ENCODE results near the gene ANKRD27. TPM values are rescaled to one million over a fixed set of nuclear protein-coding genes. Genes with fewer than 3 reads are reported as not detected.
"Not testable (repeated sequence)": the region's sequence is repeated elsewhere in the genome, so short reads cannot be mapped to it uniquely, and the experiment has no call there.

ANKRD27 gene
- total RNA-seq, 6 experiments from 2014 or later, result 26.7 to 31.3 (median 28.5) TPM

- Mint-ChIP-seq H3K4me1 (ENCODE audit: low read depth) (peaks cover 41% of the 10 kb centered on the region), H3K36me3 (ENCODE audit: low read depth) (peaks cover 66% of the 10 kb centered on the region), H3K9me3 (peaks cover 25% of the 10 kb centered on the region)
- H3K27ac Mint-ChIP-seq; H3K4me3 Mint-ChIP-seq; H3K27me3 Mint-ChIP-seq (ENCODE audit: insufficient read depth); DNase-seq: not testable (repeated sequence)
Observed at GRCh38 chr19:32695506-32695905, 20.5 kb upstream of the ANKRD27 start.

GRCh38 chr19:32694851-32695250 is 19.9 kb upstream of the ANKRD27 start:
- peaks cover 19% of the 10 kb centered on the region for H3K9me3 Mint-ChIP-seq
- not testable (repeated sequence) for H3K27ac Mint-ChIP-seq; H3K27me3 Mint-ChIP-seq (ENCODE audit: insufficient read depth); DNase-seq
- H3K4me1 Mint-ChIP-seq (ENCODE audit: low read depth), result peaks cover 41% of the 10 kb centered on the region
- H3K4me3 Mint-ChIP-seq, result peak overlapping the region; percentile 86; the same call in 1 of the 2 replicates
- peaks cover 59% of the 10 kb centered on the region for H3K36me3 Mint-ChIP-seq (ENCODE audit: low read depth)

GRCh38 chr19:32694316-32694715 is 19.3 kb upstream of the ANKRD27 start:
- H3K4me3 Mint-ChIP-seq, result peak overlapping the region; percentile 86
- H3K9me3 Mint-ChIP-seq, result peaks cover 17% of the 10 kb centered on the region
- not testable (repeated sequence) for H3K27ac Mint-ChIP-seq; H3K27me3 Mint-ChIP-seq (ENCODE audit: insufficient read depth); DNase-seq
- peaks cover 54% of the 10 kb centered on the region for H3K36me3 Mint-ChIP-seq (ENCODE audit: low read depth)
- peaks cover 41% of the 10 kb centered on the region for H3K4me1 Mint-ChIP-seq (ENCODE audit: low read depth)

- peaks cover 41% of the 10 kb centered on the region for H3K4me1 Mint-ChIP-seq (ENCODE audit: low read depth)
Observed at GRCh38 chr19:32693151-32694108, 18.4 kb upstream of the ANKRD27 start.

GRCh38 chr19:32692727-32693061 is 17.7 kb upstream of the ANKRD27 start:
- peaks cover 12% of the 10 kb centered on the region; the same call in 1 of the 2 replicates for H3K9me3 Mint-ChIP-seq
- peaks cover 41% of the 10 kb centered on the region for H3K4me1 Mint-ChIP-seq (ENCODE audit: low read depth)
- peak overlapping the region; percentile 86 for H3K4me3 Mint-ChIP-seq
- no peak for DNase-seq
- no peak for TF ChIP-seq CTCF (IDR thresholded peaks at IDR 0.05)
- H3K27ac Mint-ChIP-seq, result peak overlapping the region; percentile 79
- H3K27me3 Mint-ChIP-seq (ENCODE audit: insufficient read depth), result no peaks in the 10 kb centered on the region; the same call in 1 of the 2 replicates
- H3K36me3 Mint-ChIP-seq (ENCODE audit: low read depth), result peaks cover 37% of the 10 kb centered on the region

More at GRCh38 chr19:32693151-32694108, 18.4 kb upstream of the ANKRD27 start:
- H3K27me3 Mint-ChIP-seq (ENCODE audit: insufficient read depth); DNase-seq: not testable (repeated sequence)
- Mint-ChIP-seq H3K9me3 (peaks cover 12% of the 10 kb centered on the region; the same call in 1 of the 2 replicates), H3K36me3 (ENCODE audit: low read depth) (peaks cover 45% of the 10 kb centered on the region), H3K4me3 (peak overlapping the region; percentile 86), H3K27ac (peak overlapping the region; percentile 79)

- H3K4me1 Mint-ChIP-seq (ENCODE audit: low read depth), result peaks cover 41% of the 10 kb centered on the region
- peaks cover 12% of the 10 kb centered on the region; the same call in 1 of the 2 replicates for H3K9me3 Mint-ChIP-seq
- peak; percentile 61 for DNase-seq
- peak overlapping the region; percentile 93 for H3K27ac Mint-ChIP-seq
- peak overlapping the region; percentile 91 for H3K4me3 Mint-ChIP-seq
- peaks cover 32% of the 10 kb centered on the region for H3K36me3 Mint-ChIP-seq (ENCODE audit: low read depth)
- no peaks in the 10 kb centered on the region; the same call in 1 of the 2 replicates for H3K27me3 Mint-ChIP-seq (ENCODE audit: insufficient read depth)
- no peak for TF ChIP-seq CTCF (IDR thresholded peaks at IDR 0.05)
Observed at GRCh38 chr19:32691952-32692726, 17.2 kb upstream of the ANKRD27 start.

- DNase-seq, result peak; percentile 86
- no peaks in the 10 kb centered on the region; the same call in 1 of the 2 replicates for H3K27me3 Mint-ChIP-seq (ENCODE audit: insufficient read depth)
- no peak for TF ChIP-seq CTCF (IDR thresholded peaks at IDR 0.05)
- H3K36me3 Mint-ChIP-seq (ENCODE audit: low read depth), result peaks cover 28% of the 10 kb centered on the region
- H3K4me3 Mint-ChIP-seq, result peak within 1 kb of the TSS; percentile 91
- peaks cover 12% of the 10 kb centered on the region; the same call in 1 of the 2 replicates for H3K9me3 Mint-ChIP-seq
- H3K4me1 Mint-ChIP-seq (ENCODE audit: low read depth), result peaks cover 41% of the 10 kb centered on the region
- peak within 1 kb of the TSS; percentile 93 for H3K27ac Mint-ChIP-seq
Observed at GRCh38 chr19:32691291-32691951, 16.4 kb upstream of the ANKRD27 start, which contains the start of gene NUDT19. Gene NUDT19 (plus strand): TSS chr19:32691821. CDS start chr19:32691961, 140 bp downstream.
